Stimulated activated naive CD4-positive, alpha-beta T cell (primary cell): Measurements from ENCODE around the gene CDKN3.
"Not testable (repeated sequence)": the region's sequence is repeated elsewhere in the genome, so short reads cannot be mapped to it uniquely, and the experiment has no call there.

Source experiments
- DNase-seq, 6 experiments: peaks; one replicate each; lab custom pipeline; 2025; lab: John Stamatoyannopoulos, UW

The CDKN3 gene

DNA sequence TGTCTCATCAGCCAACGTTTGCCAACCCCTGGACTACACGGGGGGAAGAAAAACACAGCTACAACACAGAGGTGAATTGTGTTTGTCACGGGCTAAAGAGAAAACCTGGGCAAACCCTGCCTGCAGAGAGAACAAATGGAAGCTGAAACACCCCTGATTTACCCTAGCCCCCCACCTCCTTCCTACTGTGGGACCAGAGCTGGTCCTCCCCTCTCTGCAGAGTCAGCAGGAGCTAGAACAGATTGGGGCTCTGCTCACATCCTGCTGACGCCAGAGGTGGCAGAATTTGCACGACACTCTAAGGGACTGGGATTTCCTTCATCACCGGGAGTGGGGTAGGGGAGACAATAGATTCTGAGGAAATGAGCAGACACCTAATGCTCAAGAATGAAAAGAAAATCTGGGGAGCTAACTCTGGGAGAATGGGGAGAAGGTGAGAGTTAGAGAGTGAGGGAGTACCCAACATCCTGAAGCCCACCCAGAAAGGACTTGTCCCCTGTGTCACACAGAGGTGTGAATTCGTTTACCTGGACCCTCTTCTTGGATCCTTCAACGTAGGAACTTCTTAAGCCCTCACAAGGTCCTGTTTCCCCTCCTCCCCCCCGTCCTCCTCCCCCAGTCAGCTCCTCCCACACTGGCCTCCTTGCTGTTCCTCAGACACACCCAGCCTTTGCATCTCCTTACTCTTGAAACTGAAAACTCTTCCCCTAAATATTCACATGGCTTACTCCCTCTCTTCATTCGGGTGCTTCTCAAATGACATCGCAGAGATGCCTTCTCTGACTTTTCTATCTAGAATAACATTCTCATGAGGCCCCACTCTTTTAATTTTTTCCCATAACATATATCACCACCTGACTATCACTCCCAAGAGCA is 26.2 kb upstream of the CDKN3 start:
- DNase-seq, result no peak

DNA sequence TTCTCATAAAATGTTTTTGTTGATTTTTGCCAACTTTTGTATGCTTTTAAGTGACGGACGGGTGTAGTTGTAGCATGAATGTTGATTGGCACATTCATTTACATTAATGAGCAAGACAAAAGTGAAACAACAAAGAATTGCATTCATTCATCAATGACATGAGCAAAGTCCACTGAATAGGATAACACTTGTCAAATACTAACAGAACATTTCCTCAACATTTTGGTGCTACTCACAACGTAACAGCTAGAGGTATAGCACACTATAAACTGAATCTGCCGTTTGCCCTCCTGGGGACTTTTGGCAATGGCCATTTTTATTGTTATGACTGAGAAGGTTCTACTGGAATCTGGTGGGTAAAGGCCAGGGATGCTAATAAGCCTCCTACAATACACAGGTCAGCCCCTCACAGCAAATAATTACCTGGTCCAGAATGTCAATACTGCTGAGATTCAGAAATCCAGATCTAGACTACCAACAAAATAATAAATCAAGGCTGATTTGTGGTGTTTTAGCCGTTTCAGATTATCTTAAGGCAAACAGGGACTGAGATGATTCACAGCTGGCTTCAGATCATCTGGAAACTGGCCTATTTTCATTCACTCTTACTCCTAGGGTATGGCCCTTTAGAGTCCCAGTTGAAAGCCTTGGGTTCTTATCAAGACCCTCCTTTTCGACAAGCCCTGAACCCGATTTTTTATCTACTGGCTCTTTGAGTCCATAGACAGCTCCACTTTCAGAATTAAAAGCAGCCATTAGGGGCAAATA is 22.5 kb upstream of the CDKN3 start:
- DNase-seq, result no peak

DNA sequence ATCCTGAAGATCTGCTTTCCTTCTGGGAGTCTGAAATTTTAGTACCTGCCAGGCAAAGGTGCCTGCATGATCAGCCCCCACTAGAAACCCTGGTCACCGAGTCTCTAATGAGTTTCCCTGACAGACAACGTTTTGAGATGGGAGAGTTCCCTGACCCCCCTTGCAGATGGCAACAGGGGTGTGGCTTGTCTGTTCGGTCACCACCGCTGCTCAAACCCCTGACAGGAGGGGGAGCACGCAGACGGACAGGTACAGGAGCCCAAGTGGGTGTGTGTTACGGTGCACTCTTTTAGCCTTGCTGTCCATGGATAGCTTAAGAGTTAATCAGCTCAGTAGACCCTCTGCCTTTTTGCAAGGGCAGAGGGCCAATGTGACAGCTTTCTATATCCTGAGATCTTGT is 19.3 kb upstream of the CDKN3 start:
- DNase-seq, result no peak

DNA sequence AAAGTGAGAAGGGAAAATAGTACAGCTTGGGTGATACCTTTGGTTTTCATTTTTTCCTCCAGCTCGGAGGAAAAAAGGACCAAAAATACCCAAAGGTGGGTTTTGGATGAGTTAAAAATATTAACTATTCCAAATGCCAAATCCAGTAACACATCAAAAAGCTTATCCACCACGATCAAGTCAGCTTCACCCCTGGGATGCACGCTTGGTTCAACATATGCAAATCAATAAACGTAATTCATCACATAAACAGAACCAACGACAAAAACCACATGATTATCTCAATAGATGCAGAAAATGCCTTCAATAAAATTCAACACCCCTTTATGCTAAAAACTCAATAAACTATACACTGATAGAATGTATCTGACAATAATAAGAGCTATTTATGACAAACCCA is 17.9 kb upstream of the CDKN3 start:
- DNase-seq, result not testable (repeated sequence)

DNA sequence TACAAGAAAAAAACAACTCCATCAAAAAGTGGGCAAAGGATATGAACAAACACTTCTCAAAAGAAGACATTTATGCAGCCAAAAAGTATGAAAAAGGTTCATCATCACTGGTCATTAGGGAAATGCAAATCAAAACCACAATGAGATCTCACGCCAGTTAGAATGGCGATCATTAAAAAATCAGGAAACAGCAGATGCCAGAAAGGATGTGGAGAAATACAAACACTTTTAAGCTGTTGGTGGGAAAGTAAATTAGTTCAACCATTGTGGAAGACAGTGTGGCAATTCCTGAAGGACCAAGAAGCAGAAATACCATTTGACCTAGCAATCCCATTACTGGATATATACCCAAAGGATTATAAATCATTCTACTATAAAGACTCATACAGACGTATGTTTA is 16.2 kb upstream of the CDKN3 start:
- not testable (repeated sequence) for DNase-seq

DNA sequence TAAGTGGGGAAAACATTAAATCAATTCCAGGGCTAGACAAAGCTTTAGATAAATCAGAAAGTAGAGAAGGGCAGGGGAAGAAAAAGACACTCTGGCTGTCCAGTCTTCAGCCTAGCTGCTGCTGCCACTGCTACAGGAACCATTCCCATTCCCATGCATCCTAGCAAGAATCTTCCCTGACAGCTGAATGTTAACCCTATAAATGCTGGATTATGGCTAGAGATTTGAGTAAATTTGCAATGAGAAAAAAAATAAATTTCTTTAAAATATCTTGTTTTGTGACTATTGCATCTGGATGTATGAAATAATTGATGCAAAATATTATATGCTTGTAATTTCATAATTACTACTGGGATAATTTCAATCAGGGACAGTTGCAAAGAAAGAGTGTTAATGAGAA is 15.0 kb upstream of the CDKN3 start:
- no peak for DNase-seq

DNA sequence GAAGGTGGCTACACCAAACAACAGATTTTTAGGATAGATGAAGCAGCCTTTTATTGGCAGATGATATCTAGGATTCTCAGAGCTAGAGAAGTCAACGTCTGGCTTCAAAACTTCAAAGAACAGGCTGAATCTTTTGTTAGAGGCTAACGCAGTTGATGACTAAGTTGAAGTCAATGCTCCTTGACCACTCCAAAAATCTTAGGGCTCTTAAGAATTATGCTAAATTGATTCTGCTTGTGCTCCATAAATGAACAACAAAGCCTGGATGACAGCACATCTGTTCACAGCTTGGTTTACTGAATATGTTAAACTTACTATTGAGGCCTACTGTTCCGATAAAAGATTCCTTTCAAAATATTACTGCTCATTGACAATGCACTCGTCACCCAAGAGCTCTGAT is 13.0 kb upstream of the CDKN3 start:
- no peak for DNase-seq

DNA sequence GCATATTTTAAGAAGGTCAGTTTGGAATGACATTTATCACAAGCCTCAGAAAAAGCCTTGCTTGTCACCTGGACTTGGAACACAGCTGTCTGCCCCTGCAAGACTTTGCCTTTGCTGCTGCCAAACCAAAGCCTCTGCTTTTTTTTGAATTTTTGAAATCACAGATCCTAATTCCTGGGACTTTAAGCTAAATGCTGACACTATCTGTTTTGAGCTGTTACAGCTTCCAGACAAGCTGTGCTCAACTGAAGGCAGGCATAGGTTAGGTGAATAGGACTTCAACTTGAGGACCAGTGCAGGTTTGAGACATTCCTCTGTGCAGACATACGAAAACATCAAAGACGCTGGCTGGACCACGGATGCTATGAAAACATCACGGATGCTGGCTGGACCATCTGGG is 11.3 kb upstream of the CDKN3 start:
- DNase-seq, result no peak

DNA sequence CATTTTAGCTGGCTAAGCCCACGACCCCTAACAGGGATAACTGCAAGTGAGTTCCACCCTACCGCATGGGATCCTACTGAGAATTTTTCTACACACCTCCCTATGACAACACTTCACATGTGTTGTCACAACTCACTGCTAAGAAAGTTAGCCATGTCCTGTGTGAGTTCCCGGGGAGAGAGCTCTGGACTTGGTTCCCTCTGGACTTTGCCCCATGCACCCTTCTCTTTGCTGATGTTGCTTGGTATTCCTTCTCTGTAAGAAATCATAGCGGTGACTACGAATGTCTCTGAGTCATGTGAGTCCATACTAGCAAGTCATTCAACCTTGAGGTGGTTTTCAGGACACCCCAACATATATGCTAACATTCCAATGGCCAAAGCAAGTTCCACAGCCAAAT is 9.5 kb upstream of the CDKN3 start:
- no peak for DNase-seq

DNA sequence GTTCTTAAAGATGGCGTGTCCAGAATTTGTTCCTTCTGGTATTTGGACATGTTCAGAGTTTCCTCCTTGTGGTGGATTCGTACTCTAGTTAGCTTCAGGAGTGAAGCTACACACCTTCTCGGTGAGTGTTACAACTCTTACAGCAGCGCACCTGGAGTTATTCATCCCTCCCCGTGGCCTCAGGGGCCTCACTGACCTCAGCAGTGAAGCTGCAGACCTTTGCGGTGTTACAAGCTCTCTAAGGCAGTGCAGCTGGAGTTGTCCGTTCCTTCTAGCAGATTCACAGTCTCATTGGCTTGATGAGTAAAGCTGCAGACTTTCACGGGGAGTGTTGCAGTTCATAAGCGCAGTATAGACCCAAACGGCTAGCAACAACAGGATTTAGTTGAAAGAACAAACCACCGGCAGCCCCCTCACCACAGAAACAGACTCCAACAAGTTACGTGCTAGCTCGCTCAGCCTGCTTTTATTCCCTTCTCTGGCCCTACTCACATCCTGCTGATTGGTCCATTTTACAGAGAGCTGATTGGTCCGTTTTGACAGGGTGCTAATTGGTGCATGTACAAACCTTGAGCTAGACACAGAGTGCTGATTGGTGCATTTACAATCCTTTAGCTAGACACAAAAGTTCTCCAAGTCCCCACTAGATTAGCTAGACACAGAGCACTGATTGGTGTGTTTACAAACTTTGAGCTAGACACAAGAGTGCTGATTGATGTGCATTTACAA is 4.5 kb upstream of the CDKN3 start:
- no peak for DNase-seq

DNA sequence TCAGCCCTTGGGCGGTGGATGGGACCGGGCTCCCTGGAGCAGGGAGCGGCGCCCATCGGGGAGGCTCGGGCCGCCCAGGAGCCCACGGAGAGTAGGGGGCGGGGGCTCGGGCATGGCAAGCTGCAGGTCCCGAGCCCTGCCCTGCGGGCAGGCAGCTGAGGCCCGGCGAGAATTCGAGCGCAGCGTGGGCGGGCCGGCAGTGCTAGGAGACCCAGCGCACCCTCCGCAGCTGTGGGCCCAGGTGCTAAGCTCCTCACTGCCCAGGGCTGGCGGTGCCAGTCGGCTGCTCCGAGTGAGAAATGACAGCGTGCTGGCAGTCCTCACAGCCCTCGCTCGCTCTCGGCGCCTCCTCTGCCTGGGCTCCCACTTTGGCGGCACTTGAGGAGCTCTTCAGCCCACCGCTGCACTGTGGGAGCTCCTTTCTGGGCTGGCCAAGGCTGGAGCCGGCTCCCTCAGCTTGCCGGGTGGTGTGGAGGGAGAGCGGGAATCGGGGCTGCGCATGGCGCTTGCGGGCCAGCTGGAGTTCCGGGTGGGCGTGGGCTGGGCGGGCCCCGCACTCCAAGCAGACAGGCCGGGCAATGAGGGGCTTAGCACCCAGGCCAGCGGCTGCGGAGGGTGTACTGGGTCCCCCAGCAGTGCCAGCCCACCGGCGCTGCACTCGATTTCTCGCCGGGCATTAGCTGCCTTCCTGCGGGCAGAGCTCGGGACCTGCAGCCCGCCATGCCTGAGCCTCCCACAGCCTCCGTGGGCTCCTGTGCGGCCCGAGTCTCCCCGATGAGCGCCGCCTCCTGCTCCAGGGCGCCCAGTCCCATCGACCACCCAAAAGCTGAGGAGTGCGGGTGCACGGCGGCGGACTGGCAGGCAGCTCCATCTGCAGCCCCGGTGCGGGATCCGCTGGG is 3.6 kb upstream of the CDKN3 start:
- DNase-seq, result not testable (repeated sequence)

DNA sequence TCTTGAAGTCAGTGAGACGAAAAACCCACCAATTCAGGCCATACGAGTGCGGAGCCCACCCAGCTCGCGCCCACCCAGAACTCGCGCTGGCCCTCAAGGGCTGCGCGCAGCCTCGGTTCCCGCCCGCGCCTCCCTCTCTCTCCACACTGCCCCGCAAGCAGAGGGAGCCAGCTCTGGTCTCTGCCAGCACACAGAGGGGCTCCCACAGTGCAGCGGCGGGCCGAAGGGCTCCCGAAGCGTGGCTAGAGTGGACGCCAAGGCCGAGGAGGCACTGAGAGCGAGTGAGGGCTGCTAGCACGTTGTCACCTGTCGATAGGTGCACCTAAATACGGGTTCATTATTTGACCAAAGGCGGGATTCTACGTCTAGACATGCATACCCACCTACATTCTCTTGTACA is 2.2 kb upstream of the CDKN3 start:
- no peak for DNase-seq

DNA sequence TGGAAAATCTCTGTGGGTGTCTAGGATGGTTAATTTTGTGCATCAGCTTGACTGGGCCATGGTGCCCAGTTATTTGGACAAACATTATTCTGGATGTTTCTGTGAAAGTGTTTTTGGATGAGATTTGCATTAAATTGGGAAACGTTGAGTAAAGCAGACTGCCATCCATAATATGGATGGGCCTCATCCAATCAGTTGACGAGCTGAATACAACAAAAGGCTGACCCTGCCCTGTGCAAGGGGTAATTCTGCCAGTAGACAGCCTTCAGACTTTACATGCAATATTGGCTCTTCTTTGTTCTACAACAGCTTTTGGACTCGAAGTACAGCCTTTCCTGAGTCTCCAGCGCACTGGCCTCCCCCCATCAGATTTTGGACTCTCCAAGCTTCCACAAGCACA is 1.5 kb upstream of the CDKN3 start:
- DNase-seq, result no peak

DNA sequence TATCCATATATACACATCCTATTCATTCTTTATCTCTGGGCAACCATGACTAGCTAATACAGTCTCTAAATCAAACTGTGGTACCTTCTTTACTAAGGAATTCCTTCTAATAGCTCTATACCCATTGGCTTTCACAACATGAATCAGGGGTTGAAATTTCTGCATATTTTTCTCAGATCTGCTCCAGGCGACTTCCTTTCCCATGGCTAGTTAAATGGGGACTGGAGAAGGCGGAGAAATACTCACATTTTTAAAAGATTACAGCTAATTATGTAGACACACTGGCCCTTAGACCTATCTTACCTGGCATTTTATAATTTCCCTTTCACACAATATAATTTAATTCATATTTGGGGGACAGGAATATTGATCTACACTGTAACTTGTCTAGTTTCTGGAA is 1.1 kb upstream of the CDKN3 start:
- DNase-seq, result no peak

DNA sequence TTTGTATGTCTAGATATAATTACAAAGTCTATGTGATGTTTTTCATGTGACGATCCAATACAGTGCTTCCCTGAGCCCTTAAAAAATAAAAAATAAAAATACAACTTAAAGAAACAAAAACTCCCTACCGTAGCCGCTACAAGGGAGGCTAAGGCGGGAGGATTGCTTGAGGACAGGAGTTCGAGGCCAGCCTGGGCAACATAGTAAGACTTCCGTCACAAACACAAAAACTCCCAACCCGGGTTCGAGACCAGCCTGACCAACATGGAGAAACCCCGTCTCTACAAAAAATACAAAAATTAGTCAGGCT is 669 bp upstream of the CDKN3 start:
- DNase-seq, result no peak

DNA sequence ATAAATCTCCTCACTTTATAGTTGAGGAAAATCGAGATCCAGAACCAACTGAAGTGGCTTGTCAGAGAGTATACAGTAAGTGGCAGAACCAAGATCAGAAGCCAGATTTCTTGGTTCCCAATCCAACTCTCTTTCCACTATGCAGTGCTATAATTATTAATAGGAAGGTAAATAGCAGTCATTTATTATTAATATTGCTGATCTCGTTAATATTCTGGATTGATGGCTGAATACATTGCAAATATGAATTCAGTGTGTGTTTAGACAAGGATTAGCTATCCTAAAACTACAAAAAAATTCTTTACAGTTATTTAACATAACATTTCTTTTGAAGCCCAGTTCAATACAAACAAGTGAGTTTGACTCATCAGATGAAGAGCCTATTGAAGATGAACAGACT is 2.8 kb downstream of the CDKN3 start:
- no peak for DNase-seq

DNA sequence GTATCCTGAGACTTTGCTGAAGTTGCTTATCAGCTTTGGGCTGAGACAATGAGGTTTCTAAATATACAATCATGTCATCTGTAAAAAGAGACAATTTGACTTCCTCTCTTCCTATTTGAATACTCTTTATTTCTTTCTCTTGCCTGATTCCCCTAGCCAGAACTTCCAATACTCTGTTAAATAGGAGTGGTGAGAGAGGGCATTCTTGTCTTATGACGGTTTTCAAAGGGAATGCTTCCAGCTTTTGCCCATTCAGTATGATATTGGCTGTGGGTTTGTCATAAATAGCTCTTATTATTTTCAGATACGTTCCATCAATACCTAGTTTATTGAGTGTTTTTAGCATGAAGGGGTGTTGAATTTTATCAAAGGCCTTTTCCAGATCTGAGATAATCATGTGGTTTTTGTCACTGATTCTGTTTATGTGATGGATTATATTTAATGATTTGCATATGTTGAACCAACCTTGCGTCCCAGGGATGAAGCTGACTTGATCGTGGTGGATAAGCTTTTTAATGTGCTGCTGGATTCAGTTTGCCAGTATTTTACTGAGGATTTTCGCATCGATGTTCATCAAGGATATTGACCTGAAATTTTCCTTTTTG is 6.7 kb downstream of the CDKN3 start:
- DNase-seq, result not testable (repeated sequence)

DNA sequence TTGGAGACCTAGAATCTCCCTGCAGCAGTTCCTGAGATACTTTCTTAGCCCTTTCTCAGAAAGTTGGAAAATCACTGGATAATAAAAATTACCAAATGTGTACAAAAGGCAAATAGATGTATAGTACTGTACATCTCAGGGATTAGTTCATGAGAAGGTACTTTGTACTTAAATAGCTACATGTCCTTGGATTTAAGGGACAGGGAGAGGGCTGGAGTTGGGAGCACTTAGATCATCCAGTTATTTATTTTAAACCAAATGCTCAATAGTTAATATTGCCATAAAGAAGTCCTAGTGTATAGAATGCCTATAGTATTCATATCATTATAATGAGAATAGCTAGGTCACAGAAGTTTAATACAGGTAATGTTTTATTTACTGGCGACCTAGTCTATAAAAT is 13.4 kb downstream of the CDKN3 start:
- no peak for DNase-seq

DNA sequence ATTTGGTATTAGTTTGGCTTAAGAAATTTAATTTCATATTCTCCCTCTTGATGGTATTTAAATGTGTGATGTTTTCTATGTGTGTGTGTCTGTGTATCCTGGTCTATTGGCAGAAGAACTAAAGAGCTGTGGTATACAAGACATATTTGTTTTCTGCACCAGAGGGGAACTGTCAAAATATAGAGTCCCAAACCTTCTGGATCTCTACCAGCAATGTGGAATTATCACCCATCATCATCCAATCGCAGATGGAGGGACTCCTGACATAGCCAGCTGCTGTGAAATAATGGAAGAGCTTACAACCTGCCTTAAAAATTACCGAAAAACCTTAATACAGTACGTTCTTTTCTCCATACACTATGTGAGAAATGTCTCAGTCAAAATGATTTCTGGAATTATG is 14.6 kb downstream of the CDKN3 start:
- DNase-seq, result no peak

DNA sequence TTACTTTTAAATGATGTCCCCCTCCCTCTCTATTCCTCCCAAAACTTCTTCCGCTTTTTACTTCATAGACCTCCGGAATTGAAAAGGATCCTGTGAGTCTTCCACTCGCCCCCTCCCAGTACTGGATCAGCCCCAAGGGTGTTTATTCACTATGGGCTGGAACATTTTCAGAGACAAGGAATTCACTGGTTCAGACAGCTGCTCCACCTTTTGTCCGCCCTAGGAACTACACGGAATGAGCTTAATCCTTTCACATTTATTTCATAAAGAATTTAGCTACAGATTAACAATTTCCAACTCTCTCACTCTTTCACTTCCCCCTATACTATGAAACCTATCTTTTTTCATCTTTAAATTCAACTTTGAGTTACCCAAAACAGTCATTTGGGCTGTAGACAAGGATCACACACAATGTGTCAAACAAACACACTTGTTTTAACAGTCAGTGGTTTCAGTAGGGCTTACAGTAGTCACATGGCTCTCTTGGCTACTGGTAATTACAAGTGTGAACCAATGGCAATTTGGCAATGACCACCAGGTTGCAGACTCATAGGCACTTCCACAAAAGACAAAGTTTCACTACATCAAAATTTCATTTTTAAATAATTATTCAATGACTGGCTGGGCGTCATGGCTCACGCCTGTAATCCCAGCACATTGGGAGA is 23.8 kb downstream of the CDKN3 start:
- peak in 2 of 6 experiments; percentile 4 to 9 for DNase-seq

DNA sequence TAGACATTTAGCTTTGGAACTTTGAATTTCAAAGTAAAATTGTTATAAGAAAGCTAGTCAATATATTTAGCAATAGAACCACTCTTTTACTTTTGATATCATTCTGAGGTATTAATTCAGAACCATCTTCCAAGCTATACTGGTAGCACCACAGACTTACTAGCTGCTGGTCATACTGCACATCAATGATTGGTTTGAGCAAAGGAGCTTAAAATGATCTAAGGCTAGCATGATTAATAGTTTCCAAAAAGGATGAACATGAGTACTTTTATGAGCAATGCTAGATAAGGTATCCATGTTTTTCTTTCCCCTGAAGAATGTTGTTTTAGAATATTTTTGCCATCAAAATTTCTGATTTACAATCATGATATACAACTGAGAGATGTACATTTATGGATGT is 27.2 kb downstream of the CDKN3 start:
- DNase-seq, result no peak
